Renal cortex interstitium (tissue), 11 donors: Measurements from ENCODE around the gene PKP3. TPM values are rescaled to one million over a fixed set of nuclear protein-coding genes. Genes with fewer than 3 reads are reported as not detected.
A peak's percentile ranks its signal among the peaks of the same experiment; 100 is the strongest.
"Not testable (repeated sequence)": the region's sequence is repeated elsewhere in the genome, so short reads cannot be mapped to it uniquely, and the experiment has no call there.

Source experiments
- DNase-seq, 11 donors: peaks; one replicate each; pipeline ENCODE4 v3.0.0-alpha.2; 2013; ENCODE audit warnings: low read depth in 9 of 11, low spot score in 4 of 11; ENCODE audit errors: extremely low read depth in 1 of 11
- polyA plus RNA-seq, 3 donors: library from polyadenylated mRNA; unstranded; fragments of 120-200 nt; gene quantifications; one replicate each; pipeline ENCODE4 v1.2.1, GENCODE V29; 2013; ENCODE audit not compliant: insufficient read length in 3 of 3

The PKP3 gene
- polyA plus RNA-seq, 3 donors: 3.4 to 5.1 (median 4.6) TPM

DNA sequence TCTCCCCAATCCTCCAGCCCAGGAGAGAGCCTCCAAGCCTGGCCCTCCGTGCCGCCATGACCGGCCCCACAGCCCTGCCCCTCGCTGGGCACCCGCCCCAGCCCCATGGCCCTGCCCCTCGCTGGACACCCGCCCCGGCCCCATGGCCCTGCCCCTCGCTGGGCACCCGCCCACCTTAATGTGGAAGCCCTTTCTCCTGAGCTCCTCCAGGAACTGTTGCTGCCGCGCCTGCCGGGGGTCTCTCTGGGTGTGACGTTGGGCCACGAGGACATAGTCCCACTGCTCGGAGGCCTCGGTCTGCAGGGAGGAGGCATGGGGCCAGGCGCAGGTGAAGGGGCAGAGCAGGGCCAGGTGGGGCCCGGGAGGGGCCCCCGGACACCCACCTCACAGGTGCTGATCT, 39.6 kb downstream of the PKP3 start:
- DNase-seq: no peak

DNA sequence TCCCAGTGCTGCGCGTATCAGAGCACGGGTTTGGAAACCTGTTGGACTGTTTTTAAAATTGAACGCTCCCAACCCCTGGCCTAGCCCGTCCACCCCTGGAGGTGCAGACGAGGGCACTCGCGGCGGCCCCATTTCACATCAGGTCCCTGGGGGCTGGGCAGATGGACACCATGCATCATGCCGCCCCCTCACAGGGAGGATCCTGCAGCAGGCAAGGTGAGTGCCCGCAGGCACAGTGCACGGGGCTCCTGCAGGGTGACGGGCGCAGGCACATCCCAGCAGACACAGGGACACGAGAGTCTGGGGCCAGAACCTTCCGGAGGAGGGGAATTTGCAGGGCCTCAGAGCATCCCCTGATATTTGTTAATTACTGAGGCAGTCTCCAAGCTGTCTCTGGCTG, 40.5 kb downstream of the PKP3 start:
- no peak for DNase-seq

DNA sequence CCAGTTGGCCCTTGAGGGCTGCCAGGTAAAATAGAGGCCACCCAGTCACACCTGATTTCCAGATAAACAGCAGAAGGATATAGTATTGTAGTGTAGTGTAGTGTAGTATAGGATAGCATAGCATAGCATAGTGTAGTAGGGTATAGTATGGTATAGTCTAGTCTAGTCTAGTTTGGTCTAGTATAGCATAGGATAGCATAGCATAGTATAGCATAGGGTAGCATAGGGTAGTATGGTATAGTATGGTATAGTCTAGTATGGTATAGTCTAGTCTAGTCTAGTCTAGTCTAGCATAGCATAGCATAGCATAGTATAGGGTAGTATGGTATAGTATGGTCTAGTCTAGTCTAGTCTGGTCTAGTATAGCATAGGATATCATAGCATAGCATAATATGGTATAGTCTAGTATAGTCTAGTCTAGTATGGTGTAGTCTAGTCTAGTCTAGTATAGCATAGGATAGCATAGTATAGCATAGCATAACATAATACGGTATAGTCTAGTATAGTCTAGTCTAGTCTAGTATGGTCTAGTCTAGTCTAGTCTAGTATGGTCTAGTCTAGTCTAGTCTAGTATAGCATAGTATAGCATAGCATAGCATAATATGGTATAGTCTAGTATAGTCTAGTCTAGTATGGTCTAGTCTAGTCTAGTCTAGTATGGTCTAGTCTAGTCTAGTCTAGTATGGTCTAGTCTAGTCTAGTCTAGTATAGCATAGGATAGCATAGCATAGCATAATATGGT, 41.2 kb downstream of the PKP3 start:
- DNase-seq: not testable (repeated sequence)

DNA sequence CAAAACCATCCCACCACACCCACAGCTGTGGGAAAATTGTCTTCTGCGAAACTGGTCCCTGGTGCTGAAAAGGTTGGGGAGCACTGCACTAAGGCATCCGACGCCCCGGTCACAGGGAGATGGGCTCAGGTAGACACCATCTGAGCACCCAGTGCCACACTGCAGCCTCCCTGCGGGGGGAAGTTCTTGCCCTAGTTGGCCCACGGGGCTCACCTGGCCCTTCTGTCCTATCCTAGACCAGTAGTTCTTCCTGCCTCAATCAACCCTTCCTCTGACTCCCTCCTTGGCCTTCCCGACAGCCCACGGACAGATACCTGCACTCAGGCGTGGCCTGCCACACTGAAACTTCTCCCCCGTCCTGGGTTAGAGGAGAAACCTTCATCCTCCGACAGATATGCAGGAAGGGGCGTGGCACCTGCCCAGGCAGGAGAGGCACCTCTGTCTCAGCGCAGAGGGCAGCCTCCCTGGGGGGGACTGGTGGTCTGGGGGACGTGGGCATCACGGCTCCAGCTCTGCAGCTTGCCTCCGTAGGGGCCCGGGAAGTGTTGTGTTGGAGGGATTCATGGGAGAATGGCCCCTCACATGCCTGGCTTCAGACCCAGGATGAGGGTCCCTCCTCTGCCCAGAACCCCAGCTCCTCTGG, 43.3 kb downstream of the PKP3 start:
- DNase-seq: no peak

DNA sequence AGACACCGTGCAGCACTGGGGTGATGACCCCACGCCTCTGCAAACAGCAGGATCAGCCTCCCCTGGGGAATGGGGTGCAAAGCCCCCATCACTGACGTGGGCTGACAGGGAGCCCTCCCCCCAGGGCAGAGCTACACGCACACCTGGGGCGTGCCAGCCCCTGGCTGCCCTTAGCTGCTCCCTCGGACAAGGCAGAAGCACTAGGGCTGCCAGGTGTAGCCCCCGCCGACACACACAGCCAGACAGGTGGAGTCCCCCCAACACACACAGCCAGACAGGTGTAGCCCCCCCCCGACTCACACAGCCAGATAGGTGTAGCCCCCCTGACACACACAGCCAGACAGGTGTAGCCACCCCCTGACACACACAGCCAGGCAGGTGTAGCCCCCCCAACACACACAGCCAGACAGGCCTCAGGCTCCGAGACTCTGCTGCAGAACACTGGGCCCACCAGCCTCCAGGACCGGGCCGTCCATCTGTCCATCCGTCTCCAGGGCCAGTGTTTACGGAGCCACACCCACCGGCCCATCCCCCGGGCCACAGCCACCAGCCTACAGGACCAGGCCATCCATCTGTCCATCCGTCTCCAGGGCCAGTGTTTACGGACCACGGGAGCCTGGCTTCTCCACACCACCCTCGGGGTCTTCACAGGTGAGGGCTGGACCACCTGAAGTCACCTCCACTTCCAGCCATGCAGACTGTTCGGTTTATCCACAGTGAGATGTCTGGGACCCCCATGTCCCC, 44.3 kb downstream of the PKP3 start:
- DNase-seq: no peak

DNA sequence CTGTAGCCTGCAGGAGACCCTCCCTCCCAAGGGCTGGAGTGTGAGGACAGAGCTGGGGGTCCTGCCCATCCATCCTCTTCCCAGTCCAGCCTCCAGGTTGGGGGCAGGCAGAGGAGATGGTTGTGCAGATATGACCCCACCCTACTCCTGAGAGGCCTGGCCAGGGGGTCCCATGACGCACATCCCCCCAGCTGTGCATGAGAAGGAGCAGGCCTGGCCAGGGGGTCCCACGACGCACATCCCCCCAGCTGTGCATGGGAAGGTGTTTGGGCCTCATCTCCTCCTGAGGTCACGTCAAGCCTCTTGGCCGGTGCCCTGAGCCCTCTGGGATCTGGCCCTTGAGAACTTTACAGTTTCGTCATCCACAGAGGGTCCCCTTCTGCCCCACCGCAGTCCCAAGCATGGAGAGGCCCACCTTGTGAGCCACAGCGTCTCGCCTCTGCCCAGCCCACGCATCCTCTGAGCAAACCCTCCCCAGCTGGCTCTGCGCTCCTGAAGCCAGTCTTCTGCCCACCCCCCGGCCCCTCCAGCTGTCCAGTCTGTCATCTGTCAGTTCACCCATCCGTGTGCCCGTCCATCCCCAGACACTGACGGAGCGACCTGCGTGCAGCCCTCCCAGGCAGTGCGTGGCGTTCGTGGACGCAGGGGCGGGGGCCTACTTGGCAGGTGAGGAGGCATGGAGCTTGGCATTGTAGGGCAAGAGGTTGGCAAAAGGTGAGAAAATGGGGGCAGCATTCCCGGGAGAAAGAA, 45.5 kb downstream of the PKP3 start:
- no peak for DNase-seq

DNA sequence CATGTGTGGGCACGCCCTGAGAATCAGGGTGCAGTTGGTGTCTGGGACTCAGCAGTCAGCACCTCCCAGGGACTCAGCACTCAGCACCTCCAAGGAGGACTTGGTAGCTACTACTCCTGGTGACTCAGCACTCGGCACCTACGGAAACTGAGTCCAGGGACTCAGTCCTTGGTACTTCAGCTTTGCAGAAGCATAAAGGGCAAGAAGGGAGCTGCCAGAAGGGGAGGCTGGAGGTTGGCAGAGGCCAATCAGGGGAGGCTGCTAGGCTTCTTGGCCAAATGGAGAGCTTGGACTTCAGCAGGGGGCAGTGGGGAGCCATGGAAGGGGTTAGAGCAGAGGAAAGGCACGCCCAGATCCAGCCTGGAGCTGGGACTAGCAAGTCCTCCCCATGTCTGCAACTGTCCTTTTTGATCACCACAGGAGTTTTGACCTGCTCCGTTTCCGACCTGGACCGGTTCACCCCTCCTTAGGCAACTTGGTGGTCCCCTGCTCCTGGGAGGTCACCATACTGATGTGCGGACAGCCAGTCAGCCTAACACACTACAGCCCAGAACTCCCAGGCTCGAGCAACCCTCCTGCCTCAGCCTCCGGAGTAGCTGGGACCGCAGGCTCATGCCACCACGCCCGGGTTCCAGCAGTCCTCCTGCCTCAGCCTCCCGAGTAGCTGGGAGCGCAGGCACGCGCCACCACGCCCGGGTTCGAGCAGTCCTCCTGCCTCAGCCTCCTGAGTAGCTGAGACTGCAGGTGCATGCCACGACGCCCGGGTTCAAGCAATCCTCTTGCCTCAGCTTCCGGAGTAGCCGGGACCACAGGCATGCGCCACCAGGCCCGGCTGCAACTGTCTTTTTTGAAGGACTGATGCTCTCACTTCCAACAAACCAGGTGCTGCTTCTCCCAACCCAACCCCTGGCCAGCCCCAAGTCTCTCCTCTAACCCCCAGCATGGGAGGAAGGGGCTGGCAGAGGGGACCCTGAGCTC, 46.3 kb downstream of the PKP3 start:
- DNase-seq: no peak

DNA sequence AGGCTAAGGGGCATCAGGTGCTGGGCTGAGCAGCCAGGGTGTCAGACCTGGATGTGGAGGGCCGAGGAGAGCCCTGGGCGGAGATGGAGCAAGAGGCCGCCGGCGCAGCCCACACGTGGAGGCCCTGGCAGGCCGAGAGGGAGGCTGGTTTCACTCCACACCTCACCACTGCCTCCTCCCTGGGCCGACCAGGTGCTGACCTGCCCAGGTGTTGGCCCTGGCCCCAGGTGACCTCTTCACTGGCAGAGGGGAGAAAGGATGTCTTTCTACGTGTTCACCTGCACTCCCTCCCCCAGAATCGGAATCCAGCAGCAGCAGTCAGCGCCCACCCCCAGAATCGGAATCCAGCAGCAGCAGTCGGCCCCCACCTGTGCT, 47.0 kb downstream of the PKP3 start:
- no peak for DNase-seq

DNA sequence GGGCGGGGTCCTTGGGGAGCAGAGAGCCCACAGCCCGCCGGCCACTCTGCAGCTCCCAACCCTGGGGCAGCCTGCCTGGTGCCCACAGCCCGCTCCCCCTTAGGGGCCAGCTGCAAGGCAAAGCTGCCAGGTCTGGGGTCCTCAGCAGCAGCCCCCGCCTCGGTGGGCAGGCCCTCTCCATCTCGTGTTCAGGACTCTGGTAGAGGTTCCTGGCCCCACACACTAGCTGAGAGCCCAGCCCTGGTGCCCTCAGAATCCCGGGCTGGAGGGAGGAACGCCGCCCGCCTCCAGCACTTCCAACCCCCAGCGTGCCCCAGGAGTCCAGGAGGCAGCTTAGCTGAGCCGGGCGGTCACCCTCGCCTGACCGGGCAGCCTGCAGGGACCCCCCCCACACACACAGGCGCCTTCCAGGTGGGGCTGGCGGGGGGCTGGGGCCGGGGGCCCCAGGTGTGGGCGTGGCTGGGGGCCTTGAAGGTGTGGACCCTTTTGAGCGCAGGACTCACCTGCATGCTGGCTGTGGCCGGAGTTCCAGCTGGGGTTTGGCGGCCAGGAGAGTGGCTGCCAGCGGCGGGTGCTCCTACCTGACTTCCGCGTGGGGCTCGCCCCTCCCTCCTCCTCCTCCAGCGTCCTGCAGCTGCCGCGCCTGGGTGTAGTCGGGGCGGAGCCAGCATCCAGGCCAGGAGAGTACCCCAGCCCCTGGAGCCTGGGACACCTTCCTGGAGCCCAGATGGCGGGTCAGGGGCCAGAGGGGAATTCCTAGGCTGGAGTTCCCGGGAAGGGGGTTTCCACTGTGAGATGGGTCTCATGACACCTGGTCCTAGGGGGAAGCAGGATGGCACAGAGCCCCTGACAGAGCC, 47.6 kb downstream of the PKP3 start, which contains the start of gene ANO9:
TSS of gene ANO9 (minus strand) at position 594 of the 857 bp plus-strand sequence. CDS start at position 509, 85 bp downstream.
- peak in 1 of 11 donors; percentile 34 for DNase-seq

DNA sequence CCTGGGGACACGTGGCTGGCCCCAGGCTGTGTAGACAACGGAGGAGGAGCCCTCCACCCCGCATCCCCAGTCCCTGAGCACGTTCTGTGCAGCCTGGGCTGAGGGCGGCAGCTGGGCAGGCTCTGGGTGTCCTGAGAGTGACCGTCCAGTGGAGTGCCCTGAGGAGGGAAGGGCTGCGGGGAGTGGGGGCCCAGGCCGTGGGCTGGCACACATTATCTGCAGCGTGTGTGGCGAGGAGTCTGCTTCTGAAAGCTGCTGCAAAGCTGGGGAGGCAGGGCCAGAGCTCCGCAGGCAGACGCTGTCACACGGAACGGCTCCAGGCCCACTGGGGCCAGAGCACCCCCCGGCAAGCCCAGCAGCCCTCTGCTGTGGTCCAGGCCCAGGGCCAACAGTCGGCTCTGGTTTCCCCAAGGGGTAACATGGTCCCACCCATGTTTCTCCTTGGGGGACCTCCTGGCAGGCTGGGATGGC, 48.6 kb downstream of the PKP3 start:
- DNase-seq: no peak

DNA sequence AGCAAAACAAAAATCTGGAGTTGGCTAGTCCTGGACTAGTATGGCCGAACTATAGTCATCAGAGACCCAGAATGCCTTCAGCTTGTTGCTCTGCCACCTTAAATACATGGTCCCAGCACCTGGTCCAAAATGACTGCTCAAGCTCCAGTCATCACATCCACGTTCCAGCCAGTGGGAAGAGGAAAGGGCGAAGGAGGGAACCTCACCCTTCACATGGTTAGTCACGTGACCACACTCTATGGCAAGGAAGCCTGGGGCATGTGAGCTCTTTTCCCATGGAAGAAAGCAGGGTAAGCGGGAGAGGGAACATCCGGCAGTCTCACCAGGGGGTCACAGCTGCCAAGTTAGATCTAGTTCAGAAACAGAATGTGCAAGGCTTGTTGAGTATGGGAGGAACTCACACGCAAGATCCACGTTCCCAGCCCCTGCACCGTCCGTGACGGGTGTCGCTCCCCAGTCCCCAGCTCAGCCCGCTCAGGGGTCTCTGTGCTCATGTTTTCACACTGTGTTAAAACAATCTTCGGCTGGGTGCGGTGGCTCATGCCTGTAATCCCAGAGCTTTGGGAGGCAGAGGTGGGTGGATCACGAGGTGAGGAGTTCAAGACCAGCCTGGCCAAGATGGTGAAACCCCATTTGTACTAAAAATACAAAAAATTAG, 49.7 kb downstream of the PKP3 start:
- no peak for DNase-seq

DNA sequence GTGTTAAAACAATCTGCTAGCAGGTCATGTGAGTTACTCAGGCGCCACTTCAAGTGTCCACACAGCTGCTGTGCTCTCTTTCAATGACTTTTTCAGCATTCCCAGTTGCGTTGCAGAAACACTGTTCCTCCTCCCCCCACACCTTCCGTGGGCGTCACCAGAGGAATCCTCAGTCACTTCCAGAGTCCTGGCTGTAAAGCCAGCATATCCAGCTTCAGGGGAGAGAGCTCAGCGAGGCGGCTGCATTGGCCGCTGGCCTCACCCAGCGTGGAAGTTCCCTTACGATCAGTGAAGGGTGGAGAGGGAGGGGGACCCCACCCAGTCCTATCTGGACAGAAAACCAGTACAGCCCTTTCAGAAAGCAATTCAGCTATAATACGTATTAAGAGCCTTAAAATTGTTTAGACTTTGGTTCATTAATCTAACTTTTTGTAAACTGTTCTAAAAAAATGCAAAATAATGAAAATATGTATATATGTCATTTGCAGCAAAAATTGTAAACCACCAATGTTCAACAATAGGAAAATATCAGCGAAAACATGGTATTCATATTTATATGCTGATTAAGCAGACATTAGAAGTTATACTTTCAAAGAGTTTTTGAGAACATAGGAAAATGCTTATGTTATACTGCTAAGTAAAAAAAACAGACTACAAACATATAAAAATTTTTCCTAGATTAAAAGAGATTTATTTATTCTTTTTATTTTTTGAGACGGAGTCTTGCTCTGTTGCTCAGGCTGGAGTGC, 50.6 kb downstream of the PKP3 start:
- DNase-seq: no peak

DNA sequence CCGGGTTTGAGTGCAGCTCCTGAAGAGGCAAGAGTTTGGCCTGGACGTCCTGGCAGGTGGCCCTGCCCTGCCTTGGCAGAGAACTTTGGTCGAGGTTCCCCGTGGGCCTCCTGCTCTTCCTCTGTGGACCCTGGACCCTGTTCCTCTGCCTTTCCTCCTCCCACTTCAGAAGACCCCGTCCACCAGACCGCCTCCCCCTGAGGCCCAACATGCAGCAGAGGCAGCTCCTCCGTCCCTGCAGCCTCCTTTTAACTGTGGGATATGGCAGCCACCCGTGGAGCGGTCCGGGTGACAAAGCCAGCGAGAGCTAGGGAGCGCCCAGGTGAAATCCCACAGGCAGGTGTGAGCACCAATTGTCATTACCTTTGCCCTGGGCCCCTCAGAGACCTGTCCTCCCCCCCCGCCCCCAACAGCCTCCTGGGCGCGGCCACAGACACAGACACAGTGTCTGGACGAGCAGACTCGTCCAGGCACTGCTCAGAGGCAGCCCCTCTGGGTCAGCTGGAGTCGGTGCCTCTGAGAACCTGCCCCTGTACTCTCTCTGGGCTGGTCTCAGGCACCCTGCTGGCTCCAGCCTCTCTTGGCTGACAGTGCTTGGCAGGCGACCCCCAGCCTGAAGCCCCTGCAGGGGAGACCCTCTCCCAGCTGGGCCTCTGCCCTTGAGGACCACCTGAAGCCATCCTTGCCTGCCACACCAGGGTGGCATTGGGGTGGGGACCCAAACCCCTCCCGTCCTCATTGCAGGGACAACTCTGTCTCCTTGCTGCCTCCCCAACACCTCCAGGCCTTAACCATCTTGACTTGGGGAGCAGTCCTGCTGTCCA, 52.0 kb downstream of the PKP3 start:
- no peak for DNase-seq

DNA sequence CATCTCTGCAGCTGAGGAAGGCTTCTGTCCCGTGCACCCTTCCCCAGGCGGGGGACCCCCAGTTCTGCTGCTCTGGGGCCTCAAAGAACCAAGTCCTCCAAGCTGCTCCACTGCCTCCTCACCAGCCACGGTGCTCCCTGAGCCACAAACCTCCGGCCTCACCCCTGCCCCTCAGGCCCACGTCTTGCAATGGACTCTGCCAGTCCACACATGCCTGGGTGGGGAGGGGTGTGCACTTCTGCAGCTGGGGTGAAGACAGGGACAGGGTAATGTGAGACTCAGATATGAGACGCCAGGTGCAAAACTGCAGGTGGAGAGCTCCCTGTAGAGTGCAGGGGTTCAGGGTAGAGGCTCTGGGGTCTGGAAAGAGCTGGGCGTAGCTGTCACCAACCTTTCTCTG, 52.9 kb downstream of the PKP3 start:
- no peak for DNase-seq
